ENCODE results near the gene RAB13. TPM values are rescaled to one million over a fixed set of nuclear protein-coding genes. Genes with fewer than 3 reads are reported as not detected.

RAB13 gene
- total RNA-seq, 4 donors from 2014 or later = 23.0 to 60.3 (median 32.0) TPM

- TF ChIP-seq EP300 (IDR thresholded peaks at IDR 0.05) (no peak), POLR2A (IDR thresholded peaks at IDR 0.05) (no peak), CTCF (IDR thresholded peaks at IDR 0.05) (no peak)
- WGBS, 2 donors = 18 to 26% methylated on average over 12 to 13 of the region's 13 CpGs
- Histone ChIP-seq H3K4me1 (peaks cover 0 to 40% (median 24%) of the 10 kb centered on the region in 4 donors), H3K9me3 (no peaks in the 10 kb centered on the region), H3K36me3 (peaks cover 0 to 15% (median 0%) of the 10 kb centered on the region in 3 donors), H3K4me3 (peak overlapping the region in 3 of 4 donors; percentile 49 to 90 (median 69)), H3K27ac (peak overlapping the region in 3 of 4 donors; percentile 94 to 95 (median 95)), H3K27me3 (no peaks in the 10 kb centered on the region)
- no peak for DNase-seq (ENCODE audit: low spot score in 2 of 2)
Measured at GRCh38 chr1:153968408-153968807, 17.7 kb downstream of the RAB13 start.

DNA sequence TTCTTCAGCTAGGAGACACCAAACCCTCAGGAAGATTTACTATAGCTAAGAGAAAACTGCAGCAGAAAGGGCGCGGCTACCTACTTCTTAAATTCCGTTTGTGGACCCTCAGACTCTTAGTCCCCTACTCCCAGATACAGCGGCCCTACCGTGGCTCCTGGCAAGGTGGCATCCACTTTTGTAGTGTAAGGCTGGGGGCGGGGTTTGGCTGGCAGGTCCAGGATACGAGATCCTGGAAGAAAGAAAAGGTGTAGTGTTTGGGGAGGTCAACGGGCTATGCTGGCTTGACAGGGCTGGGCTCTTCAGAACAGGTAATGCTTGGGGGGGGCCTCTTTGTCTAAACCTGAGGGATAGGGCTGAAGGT lies 18.2 kb downstream of the RAB13 start:
- WGBS, 2 donors = 7% methylated on average over 8 of the region's 8 CpGs
- DNase-seq (ENCODE audit: low spot score in 2 of 2) = no peak
- Histone ChIP-seq H3K4me1 (peaks cover 0 to 40% (median 24%) of the 10 kb centered on the region in 4 donors), H3K4me3 (peak overlapping the region; percentile 49 to 90 (median 66)), H3K27ac (peak overlapping the region; percentile 81 to 95 (median 94)), H3K9me3 (no peaks in the 10 kb centered on the region), H3K36me3 (peaks cover 0 to 11% (median 0%) of the 10 kb centered on the region in 3 donors), H3K27me3 (no peaks in the 10 kb centered on the region)
- no peak for TF ChIP-seq POLR2A (IDR thresholded peaks at IDR 0.05)
- no peak for TF ChIP-seq EP300 (IDR thresholded peaks at IDR 0.05)
- TF ChIP-seq CTCF (IDR thresholded peaks at IDR 0.05) = no peak

GRCh38 chr1:153967107-153967999 lies 18.8 kb downstream of the RAB13 start, which contains the start of gene CREB3L4:
TSS of gene CREB3L4 (plus strand) at chr1:153967902. CDS start at chr1:153968526, 624 bp downstream.
- H3K4me1 ChIP-seq = peaks cover 0 to 46% (median 27%) of the 10 kb centered on the region in 4 donors
- H3K27ac ChIP-seq = peak within 1 kb of the TSS; percentile 81 to 95 (median 94)
- 0% methylated on average over 52 to 60 of the region's 60 CpGs for WGBS, 2 donors
- H3K9me3 ChIP-seq = no peaks in the 10 kb centered on the region
- TF ChIP-seq EP300 (IDR thresholded peaks at IDR 0.05) = peak in 1 of 2 donors; percentile 89
- TF ChIP-seq POLR2A (IDR thresholded peaks at IDR 0.05) = peak in 1 of 2 donors; percentile 66
- peak in 4 of 5 experiments; percentile 29 to 64 (median 34) for TF ChIP-seq CTCF (IDR thresholded peaks at IDR 0.05)
- peak within 1 kb of the TSS; percentile 49 to 90 (median 66) for H3K4me3 ChIP-seq
- DNase-seq (ENCODE audit: low spot score in 2 of 2) = peak; percentile 82 to 84
- no peaks in the 10 kb centered on the region for H3K27me3 ChIP-seq
- H3K36me3 ChIP-seq = peaks cover 0 to 5% (median 0%) of the 10 kb centered on the region in 3 donors

GRCh38 chr1:153963850-153964331 lies 22.2 kb downstream of the RAB13 start:
- H3K27ac ChIP-seq = peak overlapping the region; percentile 71 to 96 (median 92)
- peak overlapping the region; percentile 62 to 86 (median 64) for H3K4me3 ChIP-seq
- peaks cover 0 to 76% (median 38%) of the 10 kb centered on the region in 4 donors for H3K4me1 ChIP-seq
- no peak for DNase-seq (ENCODE audit: low spot score in 2 of 2)
- H3K9me3 ChIP-seq = no peaks in the 10 kb centered on the region
- TF ChIP-seq EP300 (IDR thresholded peaks at IDR 0.05) = no peak
- TF ChIP-seq CTCF (IDR thresholded peaks at IDR 0.05) = no peak
- H3K27me3 ChIP-seq = no peaks in the 10 kb centered on the region
- WGBS, 2 donors = 1% methylated on average over 22 of the region's 22 CpGs
- H3K36me3 ChIP-seq = peaks cover 0 to 26% (median 0%) of the 10 kb centered on the region in 3 donors
